ENCODE measurements around the gene CACNG8. TPM values are rescaled to one million over a fixed set of nuclear protein-coding genes. Genes with fewer than 3 reads are reported as not detected.

CACNG8 gene
- polyA plus RNA-seq, 12 donors: 0.29 to 1.4 (median 0.72) TPM; not detected in 2

- no peak for DNase-seq
Observed at GRCh38 chr19:53992211-53992610, 29.5 kb downstream of the CACNG8 start.

DNA sequence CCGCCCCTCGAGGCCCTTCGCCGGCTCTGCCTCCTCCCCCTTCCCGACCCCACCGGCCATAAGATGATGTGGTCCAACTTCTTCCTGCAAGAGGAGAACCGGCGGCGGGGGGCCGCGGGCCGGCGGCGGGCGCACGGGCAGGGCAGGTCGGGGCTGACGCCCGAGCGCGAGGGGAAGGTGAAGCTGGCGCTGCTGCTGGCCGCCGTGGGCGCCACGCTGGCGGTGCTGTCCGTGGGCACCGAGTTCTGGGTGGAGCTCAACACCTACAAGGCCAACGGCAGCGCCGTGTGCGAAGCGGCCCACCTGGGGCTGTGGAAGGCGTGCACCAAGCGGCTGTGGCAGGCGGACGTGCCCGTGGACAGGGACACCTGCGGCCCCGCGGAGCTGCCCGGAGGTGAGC, 30.1 kb downstream of the CACNG8 start:
- DNase-seq: no peak

- no peak for DNase-seq
Observed at GRCh38 chr19:53993448-53993847, 30.7 kb downstream of the CACNG8 start.

- DNase-seq: no peak
Observed at GRCh38 chr19:53994811-53995210, 32.1 kb downstream of the CACNG8 start.

DNA sequence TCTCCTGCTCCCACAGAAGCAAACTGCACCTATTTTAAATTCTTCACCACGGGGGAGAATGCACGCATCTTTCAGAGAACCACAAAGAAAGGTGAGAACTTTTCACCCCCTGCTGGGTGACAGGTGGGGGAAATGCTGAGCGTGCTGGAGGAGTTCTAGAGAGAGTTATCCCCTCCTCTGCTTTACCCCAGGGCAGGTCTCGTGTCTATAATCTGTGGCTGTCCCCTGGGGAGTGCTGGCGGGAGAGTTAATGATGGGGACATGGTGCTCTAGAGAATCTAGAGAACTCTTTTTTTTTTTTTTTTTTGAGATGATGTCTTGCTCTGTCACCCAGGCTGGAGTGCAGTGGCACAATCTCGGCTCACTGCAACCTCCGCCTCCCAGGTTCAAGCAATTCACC, 35.5 kb downstream of the CACNG8 start:
- DNase-seq: no peak

GRCh38 chr19:53999694-54000093, 37.0 kb downstream of the CACNG8 start:
- DNase-seq: no peak

GRCh38 chr19:54001496-54001895, 38.8 kb downstream of the CACNG8 start:
- no peak for DNase-seq

DNA sequence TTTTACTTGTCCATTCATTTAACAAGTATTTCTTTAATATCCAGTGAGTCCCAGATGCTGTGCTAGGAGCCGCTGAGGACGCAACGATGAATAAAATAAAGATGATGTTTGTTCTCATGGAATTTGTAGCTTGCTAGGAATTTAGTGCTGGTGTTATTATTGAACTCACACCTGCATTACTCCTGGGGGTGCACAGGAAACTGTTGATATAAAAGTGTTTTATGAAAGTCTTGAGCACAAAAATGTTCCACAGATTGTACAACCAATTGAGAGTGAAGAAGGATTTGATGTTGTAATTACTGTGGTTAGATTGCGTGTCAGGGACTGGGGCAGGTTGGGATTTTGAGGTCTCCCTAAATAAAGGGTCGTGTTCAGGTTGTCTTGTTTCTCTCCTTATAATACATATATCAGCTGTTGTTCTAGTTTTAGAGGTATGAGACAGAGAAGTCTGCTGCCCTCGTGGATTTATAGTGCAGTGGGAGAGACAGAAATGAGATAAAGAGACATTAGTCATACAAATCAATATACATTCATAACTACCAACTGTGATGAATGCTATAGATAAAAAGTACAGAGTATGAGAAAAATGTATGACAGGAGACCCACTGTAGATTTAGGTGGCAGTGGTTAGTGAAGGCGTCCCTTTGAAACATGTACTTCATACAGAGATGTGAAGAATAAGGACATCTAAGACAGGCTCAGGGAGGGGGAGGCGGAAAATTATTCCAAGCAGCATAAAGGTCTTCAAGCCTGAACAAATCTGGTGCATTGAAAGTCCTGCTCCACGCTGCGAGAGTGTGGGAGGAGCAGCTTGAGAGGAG, 40.0 kb downstream of the CACNG8 start:
- DNase-seq: no peak

GRCh38 chr19:54009440-54009839, 46.7 kb downstream of the CACNG8 start:
- no peak for DNase-seq

- no peak for DNase-seq
Observed at GRCh38 chr19:54010474-54010873, 47.7 kb downstream of the CACNG8 start.

GRCh38 chr19:54011507-54012211, 48.9 kb downstream of the CACNG8 start:
- no peak for DNase-seq

- no peak for DNase-seq
Observed at GRCh38 chr19:54013866-54014265, 51.1 kb downstream of the CACNG8 start.

GRCh38 chr19:54014920-54015560, 52.3 kb downstream of the CACNG8 start:
- DNase-seq: no peak

- DNase-seq: no peak
Observed at GRCh38 chr19:54017261-54017660, 54.5 kb downstream of the CACNG8 start.

DNA sequence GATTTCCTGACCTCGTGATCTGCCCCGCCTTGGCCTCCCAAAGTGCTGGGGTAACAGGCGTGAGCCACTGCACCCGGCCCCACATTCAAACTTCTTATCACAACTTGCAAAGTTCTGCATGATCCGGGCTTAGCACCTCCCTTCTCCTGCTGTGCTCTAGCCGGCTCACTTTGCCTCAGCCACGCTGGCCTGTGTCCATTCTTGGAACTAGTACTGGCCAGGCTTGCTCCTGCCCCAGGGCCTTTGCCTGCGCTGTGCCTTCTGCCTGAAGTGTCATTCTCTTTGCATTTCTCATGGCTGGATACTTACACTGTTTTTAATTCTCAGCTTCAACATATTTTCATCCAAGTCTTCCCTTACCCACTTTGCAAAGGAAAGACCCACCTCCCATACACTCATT, 58.6 kb downstream of the CACNG8 start:
- DNase-seq: no peak

GRCh38 chr19:54021932-54022331, 59.2 kb downstream of the CACNG8 start:
- DNase-seq: no peak

DNA sequence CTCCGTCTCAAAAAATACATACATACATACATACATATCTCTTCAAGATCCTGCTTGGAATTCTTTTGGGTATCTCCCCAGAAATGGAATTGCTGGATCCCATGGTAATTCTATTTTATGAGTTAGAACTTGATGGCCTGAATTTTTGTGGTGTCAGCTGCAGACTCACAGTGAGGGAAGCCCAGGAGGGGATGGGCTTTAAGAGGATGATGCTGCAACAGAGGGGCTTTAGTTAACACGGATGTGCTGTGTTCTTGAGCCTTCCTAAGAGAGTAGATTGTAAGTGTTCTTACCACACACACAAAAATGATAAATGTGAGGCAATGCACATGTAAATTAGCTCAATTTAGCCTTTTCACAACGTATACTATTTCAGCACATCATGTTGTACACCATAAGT, 60.5 kb downstream of the CACNG8 start:
- DNase-seq: no peak

DNA sequence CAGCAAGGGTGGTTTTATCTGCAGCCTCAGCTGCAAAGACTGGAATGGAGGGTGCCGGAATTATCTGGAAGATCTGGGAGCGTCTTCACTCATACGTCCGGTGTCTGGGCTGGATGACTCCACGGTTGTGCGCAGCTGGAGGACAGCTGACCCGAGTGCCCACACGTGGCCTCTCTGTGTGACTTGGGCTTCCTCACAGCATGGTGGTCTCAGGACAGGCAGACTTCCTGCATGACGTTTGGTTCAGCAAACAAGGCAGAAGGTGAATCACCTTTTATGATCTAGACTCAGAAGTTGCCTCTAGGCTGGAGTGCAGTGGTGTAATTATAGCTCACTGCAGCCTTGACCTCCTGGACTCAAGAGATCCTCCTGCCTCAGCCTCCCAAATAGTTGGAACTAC, 61.9 kb downstream of the CACNG8 start:
- DNase-seq: no peak

DNA sequence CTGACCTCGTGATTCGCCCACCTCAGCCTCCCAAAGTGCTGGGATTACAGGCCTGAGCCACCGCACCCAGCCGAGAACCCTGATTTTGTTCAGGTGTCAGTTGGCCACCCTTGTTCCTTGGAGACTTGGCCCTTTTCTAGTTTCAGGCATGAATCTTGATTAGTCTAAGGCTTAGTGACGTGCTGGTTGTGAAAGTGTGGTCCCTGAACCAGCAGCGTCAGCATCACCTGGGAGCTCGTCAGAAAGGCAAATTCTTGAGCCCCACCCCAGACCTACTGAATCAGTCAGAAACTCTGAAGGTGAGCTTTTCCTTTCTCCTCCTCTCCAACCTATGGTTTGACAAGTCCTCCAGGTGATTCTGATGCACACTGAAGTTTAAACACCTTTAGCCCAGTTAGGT, 63.9 kb downstream of the CACNG8 start:
- no peak for DNase-seq

DNA sequence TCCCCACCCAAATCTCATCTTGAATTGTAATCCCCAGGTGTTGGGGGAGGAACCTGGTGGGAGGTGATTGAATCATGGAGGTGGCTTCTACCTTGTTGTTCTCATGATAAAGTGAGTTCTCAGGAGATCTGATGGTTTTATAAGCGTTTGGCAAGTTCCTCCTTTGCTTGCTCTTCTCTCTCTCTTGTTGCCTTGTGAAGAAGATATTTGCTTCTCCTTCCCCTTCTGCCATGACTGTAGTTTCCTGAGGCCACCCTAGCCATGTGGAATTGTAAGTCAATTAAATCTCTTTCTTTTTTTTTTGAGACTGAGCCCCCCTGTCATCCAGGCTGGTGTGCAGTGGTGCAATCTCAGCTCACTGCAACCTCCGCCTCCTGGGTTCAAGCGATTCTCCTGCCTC, 66.6 kb downstream of the CACNG8 start:
- no peak for DNase-seq

DNA sequence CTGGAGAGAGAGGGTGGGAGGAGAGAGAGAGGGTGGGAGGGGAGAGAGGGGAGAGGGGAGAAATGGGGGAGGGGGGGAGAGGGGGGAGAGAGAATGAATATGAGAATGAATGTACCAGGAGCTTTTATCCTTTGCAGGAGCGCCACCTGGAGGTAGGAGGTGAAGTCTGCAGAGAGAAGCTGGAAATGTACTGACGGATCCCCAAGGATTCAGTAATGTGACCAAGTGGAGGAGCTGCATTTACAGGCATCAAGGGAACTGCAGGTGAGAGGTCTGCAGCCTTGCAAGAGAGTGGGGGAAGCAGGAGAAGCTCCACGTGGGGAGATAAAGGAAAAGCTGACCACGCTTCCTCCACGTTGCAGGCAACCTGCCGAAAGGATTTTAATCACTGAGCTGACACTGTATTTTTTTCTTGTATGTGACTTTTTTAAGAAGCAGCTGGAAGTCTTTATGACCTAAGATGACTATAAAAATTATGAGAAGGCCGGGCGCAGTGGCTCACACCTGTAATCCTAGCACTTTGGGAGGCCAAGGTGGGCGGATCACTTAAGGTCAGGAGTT, 67.3 kb downstream of the CACNG8 start:
- DNase-seq: no peak

- no peak for DNase-seq
Observed at GRCh38 chr19:54030895-54031586, 68.3 kb downstream of the CACNG8 start.
